CD8-positive, alpha-beta memory T cell (primary cell): ENCODE data around the gene RIPOR3. TPM values are rescaled to one million over a fixed set of nuclear protein-coding genes. Genes with fewer than 3 reads are reported as not detected.

Experiments
- CTCF ChIA-PET: fragments of 350-600 bp; sonication (Branson Sonifier 250); formaldehyde crosslinking; loops from one replicate; lab custom pipeline; 2021; ENCODE audit warnings: antibody characterized with exemption; lab: Charles Lee
- POLR2A ChIA-PET: fragments of 350-600 bp; sonication (Branson Sonifier 250); formaldehyde crosslinking; loops from one replicate; lab custom pipeline; 2021; ENCODE audit warnings: antibody characterized with exemption; lab: Charles Lee
- DNase-seq, 5 donors: peaks; one replicate each; pipeline versions ENCODE4 v3.0.0 to v3.0.0-alpha.2; 2020 to 2022; ENCODE audit warnings: mixed read lengths in 1 of 5
- H3K27ac ChIP-seq: one replicate; pipeline ENCODE4 v1.7.0; 2013; ENCODE audit warnings: low read depth, mild to moderate bottlenecking, low read length, moderate library complexity
- H3K27me3 ChIP-seq: 2 replicates; pipeline ENCODE4 v1.7.0; 2013; ENCODE audit warnings: low read length, mild to moderate bottlenecking; ENCODE audit not compliant: insufficient read depth, poor library complexity, severe bottlenecking
- H3K36me3 ChIP-seq: 2 replicates; pipeline ENCODE4 v1.7.0; 2013; ENCODE audit warnings: mild to moderate bottlenecking, low read length, moderate library complexity; ENCODE audit not compliant: insufficient read depth
- H3K4me1 ChIP-seq: 2 replicates; pipeline ENCODE4 v1.7.0; 2013; ENCODE audit warnings: mild to moderate bottlenecking, low read length, moderate library complexity; ENCODE audit not compliant: insufficient read depth
- H3K4me3 ChIP-seq: 2 replicates; pipeline ENCODE4 v1.7.0; 2013; ENCODE audit warnings: mild to moderate bottlenecking, low read length
- H3K9me3 ChIP-seq: 2 replicates; pipeline ENCODE4 v1.7.0; 2013; ENCODE audit warnings: mild to moderate bottlenecking, low read length
- H3K27ac Mint-ChIP-seq, 8 donors: one replicate each; pipeline ENCODE4 v1.8.0; 2020 to 2021; ENCODE audit warnings: mixed read lengths in 8 of 8, mild to moderate bottlenecking in 6 of 8, inconsistent platforms in 3 of 8, moderate library complexity in 3 of 8
- H3K27me3 Mint-ChIP-seq, 2 donors: one replicate each; pipeline ENCODE4 v1.8.0; 2020 to 2021; ENCODE audit warnings: mixed read lengths in 2 of 2, mild to moderate bottlenecking in 1 of 2, moderate library complexity in 1 of 2
- H3K36me3 Mint-ChIP-seq, 3 donors: one replicate each; pipeline ENCODE4 v1.8.0; 2020 to 2021; ENCODE audit warnings: mixed read lengths in 3 of 3, inconsistent platforms in 1 of 3, mild to moderate bottlenecking in 1 of 3
- H3K4me1 Mint-ChIP-seq, 3 donors: one replicate each; pipeline ENCODE4 v1.8.0; 2020 to 2021; ENCODE audit warnings: mixed read lengths in 3 of 3, inconsistent platforms in 1 of 3, mild to moderate bottlenecking in 1 of 3
- H3K4me3 Mint-ChIP-seq, 7 donors: one replicate each; pipeline ENCODE4 v1.8.0; 2020 to 2021; ENCODE audit warnings: mixed read lengths in 7 of 7, mild to moderate bottlenecking in 6 of 7, moderate library complexity in 4 of 7, inconsistent platforms in 2 of 7
- H3K9me3 Mint-ChIP-seq, 5 donors: one replicate each; pipeline ENCODE4 v1.8.0; 2020 to 2022; ENCODE audit warnings: mixed read lengths in 5 of 5, mild to moderate bottlenecking in 3 of 5, moderate library complexity in 2 of 5, inconsistent platforms in 1 of 5
- polyA plus RNA-seq: library from polyadenylated mRNA; unstranded; fragments of 300-500 nt; fragmentation: Illumina TruSeq; gene quantifications from one replicate; pipeline ENCODE4 v1.2.3, GENCODE V29; 2021
- total RNA-seq, 2 experiments: library from RNA; stranded (reverse); gene quantifications; one replicate each; pipeline ENCODE4 v1.2.3, GENCODE V29; 2021

The RIPOR3 gene
- total and polyA plus RNA-seq, 3 experiments from 2014 or later: 1.8 TPM; not detected in 2

DNA sequence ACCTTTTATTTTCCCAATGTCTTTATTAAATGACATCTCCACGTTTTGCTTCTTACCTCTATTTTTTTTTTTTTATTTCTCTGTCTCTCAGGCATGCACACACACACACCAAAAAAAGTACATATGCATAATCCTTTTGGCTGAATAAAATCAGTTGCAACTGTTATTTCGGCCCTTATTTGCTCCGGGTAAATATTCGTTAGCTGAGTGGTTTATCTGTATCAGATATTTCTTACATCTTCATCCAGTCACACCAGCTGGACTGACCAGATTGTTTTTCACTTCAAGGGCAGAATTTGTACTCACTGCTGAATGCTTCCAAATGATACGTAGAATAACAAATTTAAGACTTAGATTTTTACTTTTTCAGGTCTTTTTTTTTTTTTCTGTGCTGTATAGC is 135.7 kb downstream of the RIPOR3 start:
- peaks cover 23 to 33% (median 32%) of the 10 kb centered on the region in 3 donors for H3K4me1 Mint-ChIP-seq
- peak overlapping the region in 1 of 8 donors; percentile 32 for H3K27ac Mint-ChIP-seq
- POLR2A ChIA-PET: no interaction called here

DNA sequence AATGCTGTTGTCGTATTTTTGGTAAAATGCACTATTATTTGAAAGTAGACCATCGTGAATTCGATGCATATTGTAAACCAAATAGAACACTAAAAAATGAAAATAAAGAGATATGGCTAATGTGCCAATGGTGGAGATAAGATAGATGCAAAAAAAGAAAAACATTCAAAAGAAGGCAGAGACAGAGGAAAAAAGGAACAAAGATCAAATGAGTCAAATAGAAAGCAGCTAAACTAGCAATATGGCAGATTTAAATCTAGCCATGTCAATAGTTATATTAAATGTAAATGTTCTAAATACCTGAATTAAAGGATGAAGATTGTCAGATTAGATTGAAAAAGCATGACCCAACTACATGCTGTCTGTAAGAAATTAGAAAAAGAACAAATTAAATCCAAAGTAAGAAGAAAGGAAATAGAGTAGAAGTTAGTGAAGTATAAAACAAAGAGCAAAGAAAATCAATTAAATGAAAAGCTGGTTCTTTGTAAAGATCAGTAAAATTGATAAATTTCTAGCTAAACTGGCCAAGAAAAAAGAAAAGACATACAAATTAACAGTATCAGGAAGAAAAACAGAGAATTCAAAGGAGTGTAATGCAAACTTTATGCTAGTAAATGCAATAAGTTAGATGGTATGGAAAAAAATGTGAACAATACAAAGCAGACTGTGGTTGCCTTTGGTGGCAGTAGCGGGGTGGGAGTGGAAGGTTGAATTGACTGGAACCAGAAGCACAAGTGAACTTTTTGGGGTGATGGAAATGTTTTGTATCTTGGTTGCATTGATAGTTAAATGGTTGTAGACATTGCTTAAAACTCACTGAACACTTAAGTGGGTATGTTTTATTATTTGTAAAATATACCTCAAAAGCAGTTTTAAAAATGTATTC is 136.4 kb downstream of the RIPOR3 start:
- Mint-ChIP-seq H3K4me3 (no peak overlapping the region), H3K27ac (no peak overlapping the region), H3K36me3 (peaks cover 0 to 38% (median 5%) of the 10 kb centered on the region in 3 donors), H3K4me1 (peaks cover 25 to 30% (median 26%) of the 10 kb centered on the region in 3 donors), H3K27me3 (no peaks in the 10 kb centered on the region), H3K9me3 (no peaks in the 10 kb centered on the region)
- CTCF ChIA-PET: interaction anchor here (1.6 kb wide), 1 partner anchor 30 kb away, joined by 3 read pairs; no protein-coding TSS in a partner anchor
- H3K27ac ChIP-seq: no peak overlapping the region
- DNase-seq: no peak
- peaks cover 5% of the 10 kb centered on the region for H3K36me3 ChIP-seq
- peaks cover 20% of the 10 kb centered on the region for H3K4me1 ChIP-seq
- POLR2A ChIA-PET: no interaction called here
- no peaks in the 10 kb centered on the region for H3K9me3 ChIP-seq
- no peak overlapping the region for H3K4me3 ChIP-seq
- no peaks in the 10 kb centered on the region for H3K27me3 ChIP-seq

More for the DNA sequence above, 135.7 kb downstream of the RIPOR3 start:
- Mint-ChIP-seq H3K27me3 (no peaks in the 10 kb centered on the region), H3K4me3 (no peak overlapping the region), H3K36me3 (peaks cover 0 to 31% (median 5%) of the 10 kb centered on the region in 3 donors), H3K9me3 (no peaks in the 10 kb centered on the region)
- Histone ChIP-seq H3K27me3 (no peaks in the 10 kb centered on the region), H3K9me3 (no peaks in the 10 kb centered on the region), H3K4me3 (no peak overlapping the region), H3K27ac (no peak overlapping the region), H3K36me3 (peaks cover 5% of the 10 kb centered on the region), H3K4me1 (peaks cover 18% of the 10 kb centered on the region)
- CTCF ChIA-PET: no interaction called here
- no peak for DNase-seq

DNA sequence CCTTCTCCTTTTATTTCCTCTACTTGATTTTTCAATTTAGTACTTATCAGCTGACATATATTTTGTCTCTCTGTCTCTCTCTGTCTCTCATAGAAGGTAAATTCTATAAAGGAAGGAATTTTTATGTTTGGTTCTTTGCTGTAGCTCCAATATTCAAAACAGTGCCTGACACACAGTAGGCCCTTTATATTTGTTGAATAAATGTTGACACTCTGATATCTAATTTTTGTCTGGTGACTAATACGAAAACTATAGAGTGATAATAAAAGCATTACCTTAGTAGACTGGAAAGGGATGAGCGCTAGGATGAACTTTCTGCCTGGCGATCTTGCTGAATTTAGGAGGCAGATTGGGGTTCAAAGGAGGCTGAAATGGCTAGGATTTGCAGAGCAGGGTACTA is 138.4 kb downstream of the RIPOR3 start:
- Mint-ChIP-seq H3K27me3 (no peaks in the 10 kb centered on the region), H3K36me3 (peaks cover 0 to 41% (median 1%) of the 10 kb centered on the region in 3 donors), H3K4me3 (no peak overlapping the region), H3K9me3 (no peaks in the 10 kb centered on the region), H3K4me1 (peaks cover 12 to 26% (median 24%) of the 10 kb centered on the region in 3 donors), H3K27ac (no peak overlapping the region)
- Histone ChIP-seq H3K27me3 (no peaks in the 10 kb centered on the region), H3K27ac (no peak overlapping the region), H3K4me3 (no peak overlapping the region), H3K36me3 (no peaks in the 10 kb centered on the region), H3K4me1 (peaks cover 16% of the 10 kb centered on the region), H3K9me3 (no peaks in the 10 kb centered on the region)
- no peak for DNase-seq
- CTCF ChIA-PET: interaction anchor here (0.7 to 1.6 kb wide), 2 partner anchors 28 to 34 kb away, joined by 3 to 4 read pairs; no protein-coding TSS in a partner anchor
- POLR2A ChIA-PET: no interaction called here

DNA sequence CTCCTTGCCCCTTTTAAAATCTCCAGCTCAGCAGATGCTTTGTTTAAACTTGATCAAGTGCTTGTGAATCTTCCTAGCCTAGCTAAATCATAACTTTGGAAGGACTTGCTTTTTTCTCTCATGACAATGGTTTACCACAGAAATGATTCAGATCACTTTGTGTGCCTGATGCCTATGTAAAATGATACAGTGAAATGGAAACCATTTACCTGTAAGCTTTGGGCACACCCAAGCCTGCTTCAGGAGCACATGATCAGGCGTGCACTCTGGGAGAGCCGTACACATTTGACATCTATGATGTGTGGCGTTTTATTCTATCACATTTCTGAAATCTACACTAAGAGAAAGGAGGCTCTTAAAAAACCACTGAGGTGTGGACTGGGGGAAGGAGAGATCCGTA is 140.1 kb downstream of the RIPOR3 start:
- H3K9me3 Mint-ChIP-seq: no peaks in the 10 kb centered on the region
- peak overlapping the region in 1 of 7 donors; percentile 59 for H3K4me3 Mint-ChIP-seq
- peak overlapping the region in 5 of 8 donors; percentile 14 to 86 (median 62) for H3K27ac Mint-ChIP-seq
- POLR2A ChIA-PET: no interaction called here
- H3K36me3 Mint-ChIP-seq: peaks cover 0 to 38% (median 3%) of the 10 kb centered on the region in 3 donors
- Histone ChIP-seq H3K4me3 (no peak overlapping the region), H3K4me1 (peaks cover 33% of the 10 kb centered on the region), H3K36me3 (no peaks in the 10 kb centered on the region), H3K27ac (no peak overlapping the region), H3K27me3 (no peaks in the 10 kb centered on the region), H3K9me3 (no peaks in the 10 kb centered on the region)
- DNase-seq: no peak
- CTCF ChIA-PET: interaction anchor here (0.8 to 1.3 kb wide), 3 partner anchors 19 to 37 kb away, joined by 3 to 4 read pairs (median 3); no protein-coding TSS in a partner anchor
- H3K4me1 Mint-ChIP-seq: peaks cover 20 to 36% (median 32%) of the 10 kb centered on the region in 3 donors
- H3K27me3 Mint-ChIP-seq: no peaks in the 10 kb centered on the region

DNA sequence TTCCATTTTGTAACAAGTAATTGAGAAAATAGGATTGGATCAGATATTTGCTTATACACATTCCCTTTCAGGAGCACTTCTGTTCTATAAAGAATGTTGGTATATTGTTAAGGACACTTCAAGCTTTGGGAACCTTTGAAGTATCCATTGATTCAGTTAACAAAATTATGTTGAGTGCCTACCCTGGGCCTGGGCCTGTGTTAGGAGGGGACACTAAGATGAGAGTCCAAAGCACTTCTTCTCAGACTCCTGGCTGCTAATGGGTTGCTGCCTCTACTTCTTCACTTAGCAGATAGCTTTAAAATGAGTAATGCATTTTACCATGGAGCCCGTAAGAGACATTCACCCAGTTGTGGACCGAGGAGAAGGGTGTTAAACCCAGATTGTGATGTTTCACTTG is 140.8 kb downstream of the RIPOR3 start:
- Mint-ChIP-seq H3K9me3 (no peaks in the 10 kb centered on the region), H3K36me3 (peaks cover 0 to 35% (median 3%) of the 10 kb centered on the region in 3 donors), H3K4me3 (no peak overlapping the region), H3K27me3 (no peaks in the 10 kb centered on the region), H3K27ac (peak overlapping the region in 1 of 8 donors; percentile 23), H3K4me1 (peaks cover 28 to 40% (median 39%) of the 10 kb centered on the region in 3 donors)
- no peak overlapping the region for H3K27ac ChIP-seq
- no peaks in the 10 kb centered on the region for H3K36me3 ChIP-seq
- no peak overlapping the region for H3K4me3 ChIP-seq
- H3K4me1 ChIP-seq: peaks cover 41% of the 10 kb centered on the region
- H3K27me3 ChIP-seq: no peaks in the 10 kb centered on the region
- DNase-seq: no peak
- POLR2A ChIA-PET: no interaction called here
- CTCF ChIA-PET: interaction anchor here (0.8 to 1.3 kb wide), 3 partner anchors 19 to 38 kb away, joined by 3 to 4 read pairs (median 3); no protein-coding TSS in a partner anchor
- no peaks in the 10 kb centered on the region for H3K9me3 ChIP-seq

DNA sequence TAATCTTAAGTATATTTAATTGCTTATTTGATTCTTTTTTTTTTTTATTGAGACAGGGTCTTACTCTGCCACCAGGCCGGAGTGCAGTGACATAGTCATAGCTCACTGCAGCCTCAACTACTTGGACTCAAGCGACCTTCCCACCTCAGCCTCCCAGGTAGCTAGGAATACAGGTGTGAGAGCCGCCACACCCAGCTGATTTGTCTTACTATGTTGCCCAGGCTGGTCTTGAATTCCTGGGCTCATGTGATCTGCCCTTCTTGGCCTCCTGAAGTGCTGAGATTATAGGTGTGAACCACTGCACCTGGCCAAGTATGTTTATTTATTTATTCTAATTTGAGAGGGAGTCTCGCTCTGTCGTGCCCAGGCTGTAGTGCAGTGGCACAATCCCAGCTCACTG is 142.9 kb downstream of the RIPOR3 start:
- H3K9me3 ChIP-seq: no peaks in the 10 kb centered on the region
- H3K27me3 ChIP-seq: no peaks in the 10 kb centered on the region
- H3K27ac ChIP-seq: no peak overlapping the region
- Mint-ChIP-seq H3K9me3 (no peaks in the 10 kb centered on the region), H3K27me3 (no peaks in the 10 kb centered on the region), H3K4me1 (peaks cover 43 to 56% (median 49%) of the 10 kb centered on the region in 3 donors), H3K4me3 (peak overlapping the region in 3 of 7 donors; percentile 1 to 75 (median 68)), H3K36me3 (peaks cover 0 to 41% (median 3%) of the 10 kb centered on the region in 3 donors), H3K27ac (peak overlapping the region in 6 of 8 donors; percentile 38 to 71 (median 54))
- H3K4me1 ChIP-seq: peaks cover 48% of the 10 kb centered on the region
- POLR2A ChIA-PET: interaction anchor here (0.7 kb wide), 1 partner anchor 32 kb away, joined by 5 read pairs; no protein-coding TSS in a partner anchor
- no peaks in the 10 kb centered on the region for H3K36me3 ChIP-seq
- CTCF ChIA-PET: interaction anchor here (0.6 to 1.3 kb wide), 6 partner anchors 25 to 42 kb away, joined by 3 to 4 read pairs (median 3); no protein-coding TSS in a partner anchor
- DNase-seq: no peak
- H3K4me3 ChIP-seq: no peak overlapping the region

DNA sequence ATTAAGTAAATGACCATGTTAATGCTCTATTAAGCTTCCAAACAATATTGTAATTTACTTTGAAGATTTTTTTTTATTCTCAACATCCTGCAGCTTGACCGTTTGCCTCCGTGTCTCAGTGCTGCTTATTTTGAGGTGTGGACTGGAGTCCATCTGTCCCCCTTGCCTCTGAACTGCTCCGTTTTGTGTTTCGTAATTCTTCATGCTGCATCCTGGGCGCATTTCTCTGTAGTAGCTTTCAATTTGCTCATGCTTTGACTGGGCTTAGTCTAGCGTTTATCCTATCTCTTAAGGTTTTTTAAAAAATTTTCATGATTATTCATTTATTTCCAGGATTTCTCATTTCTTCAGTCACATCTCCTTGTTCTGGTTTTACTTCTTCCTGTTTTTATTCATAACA is 143.4 kb downstream of the RIPOR3 start:
- Mint-ChIP-seq H3K27ac (peak overlapping the region; percentile 38 to 74 (median 60)), H3K4me1 (peaks cover 47 to 60% (median 53%) of the 10 kb centered on the region in 3 donors), H3K4me3 (peak overlapping the region; percentile 1 to 75 (median 40))

More for the DNA sequence above, 143.4 kb downstream of the RIPOR3 start:
- Histone ChIP-seq H3K27me3 (no peaks in the 10 kb centered on the region), H3K4me3 (no peak overlapping the region), H3K27ac (no peak overlapping the region), H3K4me1 (peaks cover 51% of the 10 kb centered on the region), H3K36me3 (no peaks in the 10 kb centered on the region), H3K9me3 (no peaks in the 10 kb centered on the region)
- no peaks in the 10 kb centered on the region for H3K27me3 Mint-ChIP-seq
- ChIA-PET POLR2A (interaction anchor here (0.7 kb wide), 1 partner anchor 31 kb away, joined by 5 read pairs; no protein-coding TSS in a partner anchor), CTCF (interaction anchor here (0.6 to 1.3 kb wide), 5 partner anchors 25 to 42 kb away, joined by 3 to 4 read pairs (median 3); no protein-coding TSS in a partner anchor)
- H3K36me3 Mint-ChIP-seq: peaks cover 0 to 42% (median 3%) of the 10 kb centered on the region in 3 donors
- no peak for DNase-seq
- H3K9me3 Mint-ChIP-seq: no peaks in the 10 kb centered on the region
